HepG2 (cell line): Measurements from ENCODE around the gene TLCD3A. TPM values are rescaled to one million over a fixed set of nuclear protein-coding genes. Genes with fewer than 3 reads are reported as not detected.
A peak's percentile ranks its signal among the peaks of the same experiment; 100 is the strongest.

ENCODE experiments used
- ARID4A ChIP-seq: sonication (generic); formaldehyde crosslinking; IDR thresholded peaks from 2 replicates; pipeline ENCODE4 v1.5.0; 2020; ENCODE audit warnings: mild to moderate bottlenecking, missing genetic modification reagents, borderline replicate concordance
- ATF7-NPFF ChIP-seq: sonication (generic); formaldehyde crosslinking; IDR thresholded peaks from 2 replicates; pipeline ENCODE4 v1.8.1; 2023; ENCODE audit warnings: mild to moderate bottlenecking, low read depth, missing genetic modification reagents, moderate library complexity
- KLF16 ChIP-seq, 2 experiments: sonication (generic) in 1 of 2; formaldehyde crosslinking in 1 of 2; IDR thresholded peaks; 2 replicates each; pipeline versions ENCODE4 v1.6.1 to v1.8.0; 2016 to 2023; ENCODE audit warnings: missing genetic modification reagents in 2 of 2, missing compliant biosample characterization in 1 of 2
- NR2F2 ChIP-seq: IDR thresholded peaks from 2 replicates; pipeline ENCODE4 v1.6.1; 2012; ENCODE audit warnings: low read depth, inconsistent platforms, borderline replicate concordance
- PAXIP1 ChIP-seq: sonication (generic); formaldehyde crosslinking; conservative IDR thresholded peaks from 2 replicates; pipeline ENCODE4 v1.4.0; 2020; ENCODE audit warnings: mild to moderate bottlenecking, missing genetic modification reagents, moderate library complexity
- THAP11 ChIP-seq: IDR thresholded peaks from 2 replicates; pipeline ENCODE4 v1.6.1; 2016; ENCODE audit warnings: missing biosample characterization, missing genetic modification reagents
- ZNF180 ChIP-seq: sonication (generic); formaldehyde crosslinking; IDR thresholded peaks from 2 replicates; pipeline ENCODE4 v1.4.0; 2020; ENCODE audit warnings: low read depth, missing genetic modification reagents, borderline replicate concordance
- polyA plus RNA-seq, 8 experiments: library from polyadenylated mRNA; depleted of rRNA in 3 of 8; stranded (reverse) in 7 of 8; unstranded in 1 of 8; fragments of >200 nt; fragmentation: Illumina TruSeq in 4 of 8; extraction: Trizol in 4 of 8; gene quantifications; 2 replicates each; pipeline versions ENCODE4 v1.2.1 to v1.2.3, GENCODE V29; 2011 to 2016; ENCODE audit warnings: low read depth in 4 of 8, missing spikeins in 1 of 8, mixed read lengths in 1 of 8; ENCODE audit not compliant: insufficient read depth in 1 of 8
- total RNA-seq, 5 experiments: library from RNA; depleted of rRNA; stranded (reverse); fragments of >200 nt; fragmentation: Illumina TruSeq; extraction: Trizol; gene quantifications; 2 replicates each; pipeline ENCODE4 v1.2.3, GENCODE V29; 2016; ENCODE audit warnings: low read depth in 1 of 5
- TF ChIP-seq, protein P1 (sequence below): sonication (generic); formaldehyde crosslinking; IDR thresholded peaks from 2 replicates; pipeline ENCODE4 v1.4.0; 2020; ENCODE audit warnings: missing genetic modification reagents
- TF ChIP-seq, protein P2 (sequence below): sonication (generic); formaldehyde crosslinking; IDR thresholded peaks from 2 replicates; pipeline ENCODE4 v1.5.0; 2020; ENCODE audit warnings: mild to moderate bottlenecking, missing genetic modification reagents, moderate library complexity
- TF ChIP-seq, protein P3 (sequence below): sonication (generic); formaldehyde crosslinking; IDR thresholded peaks from 2 replicates; pipeline ENCODE4 v1.4.0; 2020; ENCODE audit warnings: missing genetic modification reagents

Gene TLCD3A
- total and polyA plus RNA-seq, 2 of the 13 experiments (the other 11 are each of a cell fraction or from before 2014, with no cell fraction given), result 25.2 to 46.6 TPM

DNA sequence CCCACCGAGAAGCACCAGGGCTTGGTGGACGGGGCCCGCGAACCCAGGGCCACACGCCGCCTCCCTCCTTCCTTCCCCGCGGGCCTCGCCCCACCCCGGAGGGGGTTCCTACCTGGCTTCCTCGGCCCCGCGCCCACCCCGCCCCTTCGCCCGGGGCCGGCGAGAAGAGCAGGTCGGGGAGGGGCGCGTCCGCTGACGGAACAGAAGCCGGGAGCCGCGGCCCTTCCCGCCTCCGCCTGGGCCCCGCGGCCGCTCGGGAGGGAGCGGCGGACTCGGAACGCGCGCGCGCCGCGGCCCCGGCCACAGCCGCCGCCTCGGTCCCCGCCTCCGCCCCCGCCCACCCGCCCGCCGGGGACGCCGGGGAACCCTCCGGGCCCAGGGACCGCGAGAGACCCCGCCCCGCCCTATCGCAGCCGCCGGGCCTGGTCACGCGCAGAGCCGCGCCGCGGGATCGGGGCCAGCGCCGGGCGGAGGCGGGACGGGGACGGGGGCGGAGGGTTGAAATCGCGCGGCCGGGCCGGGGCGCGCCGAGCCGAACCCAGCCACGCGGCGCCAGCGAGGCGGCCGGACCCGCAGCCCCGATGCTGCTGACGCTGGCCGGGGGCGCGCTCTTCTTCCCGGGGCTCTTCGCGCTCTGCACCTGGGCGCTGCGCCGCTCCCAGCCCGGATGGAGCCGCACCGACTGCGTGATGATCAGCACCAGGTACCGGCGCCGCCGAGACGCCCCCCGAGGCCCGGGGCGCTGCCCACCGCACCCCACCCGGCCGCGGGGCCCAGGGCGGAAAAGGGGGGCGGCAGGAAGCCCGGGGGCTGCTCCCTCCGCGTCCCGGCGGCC lies at the start of gene TLCD3A (continued):
- TF ChIP-seq THAP11 (CRISPR knock-in tag) (peak; percentile 28), NR2F2 (no peak), ARID4A (CRISPR knock-in tag) (peak; percentile 58; the same call in 1 of the 2 replicates), PAXIP1 (no peak), ZNF180 (CRISPR knock-in tag) (no peak), KLF16 (CRISPR knock-in tag; IDR thresholded peaks at IDR 0.05) (0 out of 4 replicates have a peak, but pooled peaks of 1 of the 2 experiments have one; percentile 33), ATF7-NPFF (CRISPR knock-in tag) (0 out of 2 replicates have a peak, but pooled peaks have one; percentile 1)
- TF ChIP-seq, protein P1, sequence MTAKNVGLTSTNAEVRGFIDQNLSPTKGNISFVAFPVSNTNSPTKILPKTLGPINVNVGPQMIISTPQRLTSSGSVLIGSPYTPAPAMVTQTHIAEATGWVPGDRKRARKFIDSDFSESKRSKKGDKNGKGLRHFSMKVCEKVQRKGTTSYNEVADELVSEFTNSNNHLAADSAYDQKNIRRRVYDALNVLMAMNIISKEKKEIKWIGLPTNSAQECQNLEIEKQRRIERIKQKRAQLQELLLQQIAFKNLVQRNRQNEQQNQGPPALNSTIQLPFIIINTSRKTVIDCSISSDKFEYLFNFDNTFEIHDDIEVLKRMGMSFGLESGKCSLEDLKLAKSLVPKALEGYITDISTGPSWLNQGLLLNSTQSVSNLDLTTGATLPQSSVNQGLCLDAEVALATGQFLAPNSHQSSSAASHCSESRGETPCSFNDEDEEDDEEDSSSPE (CRISPR knock-in tag), result peak; percentile 47; the same call in 1 of the 2 replicates
- TF ChIP-seq, protein P2, sequence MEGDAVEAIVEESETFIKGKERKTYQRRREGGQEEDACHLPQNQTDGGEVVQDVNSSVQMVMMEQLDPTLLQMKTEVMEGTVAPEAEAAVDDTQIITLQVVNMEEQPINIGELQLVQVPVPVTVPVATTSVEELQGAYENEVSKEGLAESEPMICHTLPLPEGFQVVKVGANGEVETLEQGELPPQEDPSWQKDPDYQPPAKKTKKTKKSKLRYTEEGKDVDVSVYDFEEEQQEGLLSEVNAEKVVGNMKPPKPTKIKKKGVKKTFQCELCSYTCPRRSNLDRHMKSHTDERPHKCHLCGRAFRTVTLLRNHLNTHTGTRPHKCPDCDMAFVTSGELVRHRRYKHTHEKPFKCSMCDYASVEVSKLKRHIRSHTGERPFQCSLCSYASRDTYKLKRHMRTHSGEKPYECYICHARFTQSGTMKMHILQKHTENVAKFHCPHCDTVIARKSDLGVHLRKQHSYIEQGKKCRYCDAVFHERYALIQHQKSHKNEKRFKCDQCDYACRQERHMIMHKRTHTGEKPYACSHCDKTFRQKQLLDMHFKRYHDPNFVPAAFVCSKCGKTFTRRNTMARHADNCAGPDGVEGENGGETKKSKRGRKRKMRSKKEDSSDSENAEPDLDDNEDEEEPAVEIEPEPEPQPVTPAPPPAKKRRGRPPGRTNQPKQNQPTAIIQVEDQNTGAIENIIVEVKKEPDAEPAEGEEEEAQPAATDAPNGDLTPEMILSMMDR (CRISPR knock-in tag), result no peak
- TF ChIP-seq, protein P3, sequence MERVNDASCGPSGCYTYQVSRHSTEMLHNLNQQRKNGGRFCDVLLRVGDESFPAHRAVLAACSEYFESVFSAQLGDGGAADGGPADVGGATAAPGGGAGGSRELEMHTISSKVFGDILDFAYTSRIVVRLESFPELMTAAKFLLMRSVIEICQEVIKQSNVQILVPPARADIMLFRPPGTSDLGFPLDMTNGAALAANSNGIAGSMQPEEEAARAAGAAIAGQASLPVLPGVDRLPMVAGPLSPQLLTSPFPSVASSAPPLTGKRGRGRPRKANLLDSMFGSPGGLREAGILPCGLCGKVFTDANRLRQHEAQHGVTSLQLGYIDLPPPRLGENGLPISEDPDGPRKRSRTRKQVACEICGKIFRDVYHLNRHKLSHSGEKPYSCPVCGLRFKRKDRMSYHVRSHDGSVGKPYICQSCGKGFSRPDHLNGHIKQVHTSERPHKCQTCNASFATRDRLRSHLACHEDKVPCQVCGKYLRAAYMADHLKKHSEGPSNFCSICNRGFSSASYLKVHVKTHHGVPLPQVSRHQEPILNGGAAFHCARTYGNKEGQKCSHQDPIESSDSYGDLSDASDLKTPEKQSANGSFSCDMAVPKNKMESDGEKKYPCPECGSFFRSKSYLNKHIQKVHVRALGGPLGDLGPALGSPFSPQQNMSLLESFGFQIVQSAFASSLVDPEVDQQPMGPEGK (CRISPR knock-in tag), result peak; percentile 54; the same call in 1 of the 2 replicates
